IPS-18c (cell line): ENCODE results near the gene FLNC.

Source experiments
- H3K4me3 ChIP-seq: 2 replicates; pipeline ENCODE4 v1.7.0; 2013; ENCODE audit warnings: low read depth, mild to moderate bottlenecking, low read length, moderate library complexity; ENCODE audit not compliant: insufficient read depth
- H3K9me3 ChIP-seq: one replicate; pipeline ENCODE4 v1.6.1; 2013; ENCODE audit warnings: mild to moderate bottlenecking, low read length, moderate library complexity; ENCODE audit not compliant: control insufficient read depth, insufficient read depth

Gene FLNC

GRCh38 chr7:128799451-128799850, 30.8 kb upstream of the FLNC start:
- Histone ChIP-seq H3K9me3 (no peaks in the 10 kb centered on the region), H3K4me3 (no peak overlapping the region)

DNA sequence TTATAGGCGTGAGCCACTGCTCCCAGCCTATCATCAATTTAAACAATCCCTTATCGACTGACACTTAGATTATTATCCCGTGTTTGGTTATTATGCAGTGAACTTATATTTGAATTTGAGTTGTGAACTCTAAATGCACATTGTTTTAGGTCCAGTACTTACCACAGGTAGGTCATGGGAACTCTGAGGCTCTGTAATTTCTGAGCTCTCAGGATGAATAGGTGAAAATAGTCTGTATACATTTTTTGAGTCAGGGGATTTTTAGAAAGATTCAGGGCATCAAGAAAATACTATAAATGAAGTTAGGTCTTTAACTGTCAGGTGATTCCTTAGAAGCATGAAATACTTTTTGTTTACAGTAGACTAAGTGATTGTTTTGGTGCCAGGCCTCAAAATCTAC, 29.6 kb upstream of the FLNC start:
- Histone ChIP-seq H3K9me3 (no peaks in the 10 kb centered on the region), H3K4me3 (no peak overlapping the region)

GRCh38 chr7:128801003-128801402, 29.2 kb upstream of the FLNC start:
- Histone ChIP-seq H3K9me3 (no peaks in the 10 kb centered on the region), H3K4me3 (no peak overlapping the region)

- no peak overlapping the region for H3K4me3 ChIP-seq
- H3K9me3 ChIP-seq, result no peaks in the 10 kb centered on the region
Observed at GRCh38 chr7:128801667-128802418, 28.4 kb upstream of the FLNC start.

- Histone ChIP-seq H3K9me3 (peaks cover 2% of the 10 kb centered on the region), H3K4me3 (no peak overlapping the region)
Observed at GRCh38 chr7:128804484-128804883, 25.7 kb upstream of the FLNC start.

DNA sequence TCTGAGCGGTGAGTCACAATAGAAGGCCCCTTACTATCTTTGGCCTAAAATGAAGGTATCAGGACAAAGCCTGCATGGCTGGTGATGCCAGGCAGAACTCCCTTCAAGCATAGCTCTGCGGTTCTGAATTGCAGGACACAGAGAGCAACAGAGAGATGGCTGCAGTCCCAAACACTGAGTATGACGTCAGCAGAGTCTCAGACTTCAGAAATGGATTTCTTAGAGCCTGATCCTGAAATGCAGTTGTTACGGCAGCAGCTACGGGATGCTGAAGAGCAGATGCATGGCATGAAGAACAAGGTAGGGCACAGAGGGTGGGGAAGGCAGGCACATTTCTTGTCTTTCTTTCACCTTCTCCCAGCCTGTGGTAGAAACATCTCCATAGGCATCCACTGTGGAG, 25.0 kb upstream of the FLNC start:
- Histone ChIP-seq H3K4me3 (no peak overlapping the region), H3K9me3 (peaks cover 2% of the 10 kb centered on the region)

- Histone ChIP-seq H3K9me3 (peaks cover 2% of the 10 kb centered on the region), H3K4me3 (no peak overlapping the region)
Observed at GRCh38 chr7:128807191-128807590, 23.0 kb upstream of the FLNC start.

DNA sequence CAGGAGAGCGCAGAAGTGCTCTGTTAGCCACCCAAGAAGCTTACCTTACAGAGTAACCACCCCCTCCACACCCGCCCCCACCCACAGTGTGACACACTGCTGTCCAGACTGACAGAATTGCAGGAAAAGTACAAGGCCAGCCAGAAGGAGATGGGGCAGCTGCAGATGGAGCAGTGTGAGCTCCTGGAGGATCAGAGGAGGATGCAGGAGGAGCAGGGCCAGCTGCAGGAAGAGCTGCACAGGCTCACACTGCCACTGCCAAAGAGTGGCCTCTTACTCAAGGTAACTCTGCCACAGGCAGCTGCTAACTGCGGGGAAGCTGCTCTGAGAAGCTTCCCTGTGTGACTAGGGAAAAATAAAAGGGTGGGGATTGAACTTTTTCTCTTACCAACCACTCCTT, 20.8 kb upstream of the FLNC start:
- Histone ChIP-seq H3K9me3 (peaks cover 2% of the 10 kb centered on the region), H3K4me3 (no peak overlapping the region)

- peaks cover 2% of the 10 kb centered on the region for H3K9me3 ChIP-seq
- no peak overlapping the region for H3K4me3 ChIP-seq
Observed at GRCh38 chr7:128810473-128810872, 19.7 kb upstream of the FLNC start.

DNA sequence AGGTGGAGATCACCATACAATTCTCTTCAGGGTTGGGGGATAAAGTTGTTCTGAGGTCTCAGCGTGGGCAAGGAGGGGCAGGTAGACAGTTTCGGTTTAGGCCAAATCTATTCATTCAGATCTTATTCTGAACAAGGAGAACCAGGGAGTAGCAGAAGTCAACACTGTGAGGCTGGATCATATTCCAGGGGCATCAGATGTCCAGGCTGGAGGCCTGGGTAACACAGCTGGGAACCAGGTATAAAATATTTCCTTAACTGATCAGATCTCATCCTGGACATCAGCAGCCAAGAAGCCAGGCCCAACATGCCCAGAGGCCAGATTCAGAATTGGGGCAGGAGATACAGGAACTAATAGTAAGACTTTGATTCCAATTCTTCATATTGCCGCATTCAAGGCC, 19.2 kb upstream of the FLNC start:
- Histone ChIP-seq H3K4me3 (no peak overlapping the region), H3K9me3 (peaks cover 2% of the 10 kb centered on the region)

DNA sequence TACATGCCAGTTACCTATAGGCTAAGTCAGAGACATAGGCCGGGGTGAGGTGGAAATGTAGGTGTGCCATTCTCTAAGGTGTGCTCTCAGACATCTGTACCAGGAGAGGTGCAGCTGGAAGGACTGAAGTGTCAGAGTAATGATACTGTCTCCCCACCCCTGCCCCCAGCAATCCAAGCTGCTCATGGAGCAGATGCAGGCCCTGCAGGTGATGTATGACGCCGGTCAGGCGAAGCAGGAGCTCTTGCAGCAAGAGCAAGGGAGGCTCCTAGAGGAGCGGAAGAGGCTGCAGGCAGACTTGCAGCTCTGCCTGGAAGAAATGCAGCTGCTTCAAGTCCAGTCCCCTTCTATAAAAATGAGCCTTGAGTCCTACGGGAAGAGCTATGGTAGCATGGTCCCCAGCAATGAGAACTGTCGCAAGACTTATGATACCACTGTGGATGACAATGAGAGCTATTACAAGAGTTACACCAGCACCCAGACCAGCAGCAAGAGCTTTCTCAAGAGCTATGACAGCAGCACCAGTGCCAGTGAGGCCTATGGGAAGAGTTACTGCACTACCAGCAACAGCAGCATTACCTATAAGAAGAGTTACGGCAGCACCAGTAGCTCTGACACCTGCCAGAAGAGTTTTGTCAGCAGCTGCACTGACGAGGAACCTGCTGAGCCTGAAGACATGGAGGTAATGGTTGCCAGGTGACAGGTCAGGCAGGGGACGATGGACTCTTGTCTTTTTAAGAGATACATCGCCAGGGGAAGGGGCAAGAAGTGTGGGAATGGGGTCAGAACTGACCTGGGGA, 18.4 kb upstream of the FLNC start:
- H3K9me3 ChIP-seq, result peaks cover 2% of the 10 kb centered on the region

GRCh38 chr7:128812514-128813168, 17.6 kb upstream of the FLNC start:
- H3K4me3 ChIP-seq, result no peak overlapping the region
- H3K9me3 ChIP-seq, result peaks cover 2% of the 10 kb centered on the region

More for the DNA sequence above, 18.4 kb upstream of the FLNC start:
- H3K4me3 ChIP-seq, result no peak overlapping the region

- Histone ChIP-seq H3K9me3 (no peaks in the 10 kb centered on the region), H3K4me3 (no peak overlapping the region)
Observed at GRCh38 chr7:128814499-128814898, 15.7 kb upstream of the FLNC start.

- Histone ChIP-seq H3K4me3 (no peak overlapping the region), H3K9me3 (no peaks in the 10 kb centered on the region)
Observed at GRCh38 chr7:128815289-128815942, 14.8 kb upstream of the FLNC start.

- H3K9me3 ChIP-seq, result no peaks in the 10 kb centered on the region
- H3K4me3 ChIP-seq, result no peak overlapping the region
Observed at GRCh38 chr7:128818694-128819093, 11.5 kb upstream of the FLNC start.

GRCh38 chr7:128821724-128822123, 8.5 kb upstream of the FLNC start:
- Histone ChIP-seq H3K9me3 (no peaks in the 10 kb centered on the region), H3K4me3 (no peak overlapping the region)

DNA sequence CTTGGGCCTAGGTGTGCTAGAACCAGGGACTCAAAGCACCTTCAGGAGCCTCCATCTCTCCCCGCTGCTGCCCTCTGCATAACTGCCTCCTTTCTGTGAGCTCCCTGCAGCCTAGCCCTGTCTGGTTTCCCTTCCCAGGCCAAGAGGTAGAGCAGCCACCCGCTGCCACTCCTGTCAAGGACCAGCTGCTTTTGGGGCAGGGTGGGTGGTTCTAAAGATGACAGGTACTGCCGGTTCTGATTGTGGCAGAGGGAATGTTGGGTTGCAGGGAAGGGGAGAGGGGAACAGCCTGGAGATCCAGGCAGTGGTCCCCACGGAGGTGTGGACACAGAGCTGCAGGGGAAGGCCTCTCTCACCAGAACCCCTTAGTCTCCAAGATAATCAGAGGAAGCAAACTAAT, 3.7 kb upstream of the FLNC start:
- H3K9me3 ChIP-seq, result no peaks in the 10 kb centered on the region
- H3K4me3 ChIP-seq, result no peak overlapping the region

GRCh38 chr7:128826916-128827247, 3.3 kb upstream of the FLNC start:
- H3K4me3 ChIP-seq, result no peak overlapping the region
- H3K9me3 ChIP-seq, result no peaks in the 10 kb centered on the region
